Measurements from ENCODE around the gene RPUSD1.

DNA sequence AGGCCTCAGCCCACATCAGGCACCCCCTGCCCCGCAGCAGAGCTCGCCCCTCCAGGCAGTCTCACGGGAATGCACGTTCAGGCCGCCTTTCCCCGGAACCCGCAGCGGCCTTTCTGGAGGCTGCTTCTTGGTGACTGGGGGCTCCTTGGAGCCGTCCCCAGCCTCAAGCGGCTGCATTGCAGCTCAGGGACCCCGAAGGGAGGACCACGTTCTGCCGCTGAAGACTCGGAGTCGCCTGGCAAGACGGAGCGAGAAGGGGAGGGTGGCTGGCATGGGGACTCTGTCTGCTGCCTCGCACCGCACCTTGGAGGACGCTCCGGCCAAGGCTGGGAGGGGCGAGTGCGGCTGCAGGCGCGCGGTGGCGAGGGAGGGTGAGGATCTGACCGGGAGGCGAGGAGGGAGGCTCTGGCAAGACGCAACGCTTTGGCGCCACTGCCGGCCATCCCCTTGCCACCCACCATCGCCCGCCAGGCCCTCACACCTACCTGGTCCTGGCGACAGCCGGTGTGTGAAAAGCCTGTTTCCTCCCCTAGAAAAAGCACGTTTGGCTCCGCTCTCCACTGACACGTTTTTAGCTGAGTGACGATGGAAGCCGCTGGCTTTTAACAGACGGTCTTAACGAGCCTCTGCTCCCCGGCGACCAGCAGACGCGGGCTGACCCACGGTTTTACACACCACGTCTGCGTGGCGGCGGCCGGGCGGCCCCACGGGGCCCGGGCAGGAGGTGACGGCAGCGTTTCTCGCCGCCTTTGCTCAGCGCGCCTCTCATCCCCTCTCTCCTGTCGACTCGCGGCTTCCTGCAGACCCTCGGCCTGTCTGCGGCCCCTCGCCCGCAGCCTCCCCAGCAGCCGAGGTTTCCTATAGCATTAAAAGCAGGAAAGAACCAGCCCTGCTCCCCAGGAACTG is 29.1 kb upstream of the RPUSD1 start:
- TF ChIP-seq, protein P1, sequence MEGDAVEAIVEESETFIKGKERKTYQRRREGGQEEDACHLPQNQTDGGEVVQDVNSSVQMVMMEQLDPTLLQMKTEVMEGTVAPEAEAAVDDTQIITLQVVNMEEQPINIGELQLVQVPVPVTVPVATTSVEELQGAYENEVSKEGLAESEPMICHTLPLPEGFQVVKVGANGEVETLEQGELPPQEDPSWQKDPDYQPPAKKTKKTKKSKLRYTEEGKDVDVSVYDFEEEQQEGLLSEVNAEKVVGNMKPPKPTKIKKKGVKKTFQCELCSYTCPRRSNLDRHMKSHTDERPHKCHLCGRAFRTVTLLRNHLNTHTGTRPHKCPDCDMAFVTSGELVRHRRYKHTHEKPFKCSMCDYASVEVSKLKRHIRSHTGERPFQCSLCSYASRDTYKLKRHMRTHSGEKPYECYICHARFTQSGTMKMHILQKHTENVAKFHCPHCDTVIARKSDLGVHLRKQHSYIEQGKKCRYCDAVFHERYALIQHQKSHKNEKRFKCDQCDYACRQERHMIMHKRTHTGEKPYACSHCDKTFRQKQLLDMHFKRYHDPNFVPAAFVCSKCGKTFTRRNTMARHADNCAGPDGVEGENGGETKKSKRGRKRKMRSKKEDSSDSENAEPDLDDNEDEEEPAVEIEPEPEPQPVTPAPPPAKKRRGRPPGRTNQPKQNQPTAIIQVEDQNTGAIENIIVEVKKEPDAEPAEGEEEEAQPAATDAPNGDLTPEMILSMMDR (IDR thresholded peaks at IDR 0.05; ENCODE audit: insufficient read depth, low read length, poor library complexity, severe bottlenecking) = no peak
- TF ChIP-seq EZH2phosphoT487 (conservative IDR thresholded peaks at IDR 0.05; ENCODE audit: low read length) = no peak
